H1 (cell line): Measurements from ENCODE around the gene FDXACB1. TPM values are rescaled to one million over a fixed set of nuclear protein-coding genes. Genes with fewer than 3 reads are reported as not detected.

Experiments used
- CBX5 ChIP-seq: fragments of 300-800, 300-1000 bp; sonication (generic); IDR thresholded peaks from 2 replicates; pipeline ENCODE4 v1.7.1; 2016; ENCODE audit warnings: antibody characterized with exemption, low read length, low read depth
- CREB1 ChIP-seq: IDR thresholded peaks from 2 replicates; pipeline ENCODE4 v1.6.1; 2012; ENCODE audit warnings: inconsistent platforms
- polyA plus RNA-seq, 7 experiments: library from polyadenylated mRNA; depleted of rRNA in 3 of 7; stranded (reverse) in 5 of 7; unstranded in 2 of 7; fragments of >200 nt in 5 of 7; fragments of 200-250 nt in 2 of 7; gene quantifications; 1 replicate in 5 of 7; 2 replicates in 1 of 7; 4 replicates in 1 of 7; pipeline versions ENCODE4 v1.2.1 to v1.2.3, GENCODE V29; 2011 to 2013; ENCODE audit warnings: missing spikeins in 2 of 7, mixed read lengths in 2 of 7
- total RNA-seq: library from RNA; stranded (reverse); fragmentation: NEBNext Ultra II Directional; extraction: Animal tissue kit (Norgen Biotek cat#: 25700); gene quantifications from 2 replicates; pipeline ENCODE4 v1.2.1, GENCODE V29; 2021
- TF ChIP-seq, protein P1 (sequence below): fragments of 300-600 bp; sonication (generic); IDR thresholded peaks from 2 replicates; pipeline ENCODE4 v1.7.1; 2012; ENCODE audit warnings: low read length, moderate library complexity, mild to moderate bottlenecking, inconsistent platforms; ENCODE audit not compliant: insufficient replicate concordance

Gene FDXACB1
- total and polyA plus RNA-seq, 2 of the 8 experiments (the other 6 are each of a cell fraction or from before 2014, with no cell fraction given): 1.4 to 2.3 TPM

DNA sequence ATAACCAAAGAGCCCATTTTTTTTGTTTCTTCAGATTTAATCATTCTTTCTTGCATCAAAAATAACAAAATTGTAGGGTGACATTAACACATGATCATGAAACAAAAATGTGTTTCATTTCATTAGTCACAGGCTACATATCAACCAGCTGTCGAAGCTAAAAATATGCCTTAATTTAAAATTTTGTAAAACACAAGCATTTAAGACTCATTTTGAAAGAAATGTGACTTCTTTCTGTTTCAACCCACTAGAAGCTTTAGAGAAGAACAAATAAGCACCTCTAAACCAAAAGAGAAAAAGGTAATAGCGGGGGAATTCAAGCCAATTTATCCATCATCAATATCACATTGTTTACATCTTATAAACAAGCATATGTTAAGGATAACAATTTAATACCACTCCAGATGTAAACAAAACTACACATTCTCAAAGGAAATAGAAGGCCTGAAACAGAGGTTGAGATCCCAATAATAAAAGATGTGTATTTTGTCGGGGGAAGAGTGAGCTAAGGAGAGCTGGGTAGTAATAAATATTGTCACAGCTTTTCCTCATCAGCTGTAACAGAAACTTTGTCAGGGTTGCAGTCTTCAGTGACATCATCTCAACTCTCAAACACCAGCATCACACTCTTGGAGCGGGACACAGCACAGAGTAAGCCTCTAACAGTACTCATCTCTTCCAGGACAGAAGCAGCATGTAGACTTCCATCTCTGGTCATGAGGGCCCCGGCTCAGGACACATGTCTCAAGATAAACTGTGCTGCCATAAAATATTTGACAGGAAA is 49.6 kb downstream of the FDXACB1 start (continued):
- no peak for TF ChIP-seq CREB1
- TF ChIP-seq CBX5: no peak
- TF ChIP-seq, protein P1, sequence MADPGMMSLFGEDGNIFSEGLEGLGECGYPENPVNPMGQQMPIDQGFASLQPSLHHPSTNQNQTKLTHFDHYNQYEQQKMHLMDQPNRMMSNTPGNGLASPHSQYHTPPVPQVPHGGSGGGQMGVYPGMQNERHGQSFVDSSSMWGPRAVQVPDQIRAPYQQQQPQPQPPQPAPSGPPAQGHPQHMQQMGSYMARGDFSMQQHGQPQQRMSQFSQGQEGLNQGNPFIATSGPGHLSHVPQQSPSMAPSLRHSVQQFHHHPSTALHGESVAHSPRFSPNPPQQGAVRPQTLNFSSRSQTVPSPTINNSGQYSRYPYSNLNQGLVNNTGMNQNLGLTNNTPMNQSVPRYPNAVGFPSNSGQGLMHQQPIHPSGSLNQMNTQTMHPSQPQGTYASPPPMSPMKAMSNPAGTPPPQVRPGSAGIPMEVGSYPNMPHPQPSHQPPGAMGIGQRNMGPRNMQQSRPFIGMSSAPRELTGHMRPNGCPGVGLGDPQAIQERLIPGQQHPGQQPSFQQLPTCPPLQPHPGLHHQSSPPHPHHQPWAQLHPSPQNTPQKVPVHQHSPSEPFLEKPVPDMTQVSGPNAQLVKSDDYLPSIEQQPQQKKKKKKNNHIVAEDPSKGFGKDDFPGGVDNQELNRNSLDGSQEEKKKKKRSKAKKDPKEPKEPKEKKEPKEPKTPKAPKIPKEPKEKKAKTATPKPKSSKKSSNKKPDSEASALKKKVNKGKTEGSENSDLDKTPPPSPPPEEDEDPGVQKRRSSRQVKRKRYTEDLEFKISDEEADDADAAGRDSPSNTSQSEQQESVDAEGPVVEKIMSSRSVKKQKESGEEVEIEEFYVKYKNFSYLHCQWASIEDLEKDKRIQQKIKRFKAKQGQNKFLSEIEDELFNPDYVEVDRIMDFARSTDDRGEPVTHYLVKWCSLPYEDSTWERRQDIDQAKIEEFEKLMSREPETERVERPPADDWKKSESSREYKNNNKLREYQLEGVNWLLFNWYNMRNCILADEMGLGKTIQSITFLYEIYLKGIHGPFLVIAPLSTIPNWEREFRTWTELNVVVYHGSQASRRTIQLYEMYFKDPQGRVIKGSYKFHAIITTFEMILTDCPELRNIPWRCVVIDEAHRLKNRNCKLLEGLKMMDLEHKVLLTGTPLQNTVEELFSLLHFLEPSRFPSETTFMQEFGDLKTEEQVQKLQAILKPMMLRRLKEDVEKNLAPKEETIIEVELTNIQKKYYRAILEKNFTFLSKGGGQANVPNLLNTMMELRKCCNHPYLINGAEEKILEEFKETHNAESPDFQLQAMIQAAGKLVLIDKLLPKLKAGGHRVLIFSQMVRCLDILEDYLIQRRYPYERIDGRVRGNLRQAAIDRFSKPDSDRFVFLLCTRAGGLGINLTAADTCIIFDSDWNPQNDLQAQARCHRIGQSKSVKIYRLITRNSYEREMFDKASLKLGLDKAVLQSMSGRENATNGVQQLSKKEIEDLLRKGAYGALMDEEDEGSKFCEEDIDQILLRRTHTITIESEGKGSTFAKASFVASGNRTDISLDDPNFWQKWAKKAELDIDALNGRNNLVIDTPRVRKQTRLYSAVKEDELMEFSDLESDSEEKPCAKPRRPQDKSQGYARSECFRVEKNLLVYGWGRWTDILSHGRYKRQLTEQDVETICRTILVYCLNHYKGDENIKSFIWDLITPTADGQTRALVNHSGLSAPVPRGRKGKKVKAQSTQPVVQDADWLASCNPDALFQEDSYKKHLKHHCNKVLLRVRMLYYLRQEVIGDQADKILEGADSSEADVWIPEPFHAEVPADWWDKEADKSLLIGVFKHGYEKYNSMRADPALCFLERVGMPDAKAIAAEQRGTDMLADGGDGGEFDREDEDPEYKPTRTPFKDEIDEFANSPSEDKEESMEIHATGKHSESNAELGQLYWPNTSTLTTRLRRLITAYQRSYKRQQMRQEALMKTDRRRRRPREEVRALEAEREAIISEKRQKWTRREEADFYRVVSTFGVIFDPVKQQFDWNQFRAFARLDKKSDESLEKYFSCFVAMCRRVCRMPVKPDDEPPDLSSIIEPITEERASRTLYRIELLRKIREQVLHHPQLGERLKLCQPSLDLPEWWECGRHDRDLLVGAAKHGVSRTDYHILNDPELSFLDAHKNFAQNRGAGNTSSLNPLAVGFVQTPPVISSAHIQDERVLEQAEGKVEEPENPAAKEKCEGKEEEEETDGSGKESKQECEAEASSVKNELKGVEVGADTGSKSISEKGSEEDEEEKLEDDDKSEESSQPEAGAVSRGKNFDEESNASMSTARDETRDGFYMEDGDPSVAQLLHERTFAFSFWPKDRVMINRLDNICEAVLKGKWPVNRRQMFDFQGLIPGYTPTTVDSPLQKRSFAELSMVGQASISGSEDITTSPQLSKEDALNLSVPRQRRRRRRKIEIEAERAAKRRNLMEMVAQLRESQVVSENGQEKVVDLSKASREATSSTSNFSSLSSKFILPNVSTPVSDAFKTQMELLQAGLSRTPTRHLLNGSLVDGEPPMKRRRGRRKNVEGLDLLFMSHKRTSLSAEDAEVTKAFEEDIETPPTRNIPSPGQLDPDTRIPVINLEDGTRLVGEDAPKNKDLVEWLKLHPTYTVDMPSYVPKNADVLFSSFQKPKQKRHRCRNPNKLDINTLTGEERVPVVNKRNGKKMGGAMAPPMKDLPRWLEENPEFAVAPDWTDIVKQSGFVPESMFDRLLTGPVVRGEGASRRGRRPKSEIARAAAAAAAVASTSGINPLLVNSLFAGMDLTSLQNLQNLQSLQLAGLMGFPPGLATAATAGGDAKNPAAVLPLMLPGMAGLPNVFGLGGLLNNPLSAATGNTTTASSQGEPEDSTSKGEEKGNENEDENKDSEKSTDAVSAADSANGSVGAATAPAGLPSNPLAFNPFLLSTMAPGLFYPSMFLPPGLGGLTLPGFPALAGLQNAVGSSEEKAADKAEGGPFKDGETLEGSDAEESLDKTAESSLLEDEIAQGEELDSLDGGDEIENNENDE: no peak
